H1 (cell line): ENCODE data around the gene SHROOM3. TPM values are rescaled to one million over a fixed set of nuclear protein-coding genes. Genes with fewer than 3 reads are reported as not detected.

ENCODE experiments used
- CTCF ChIA-PET: fragments of 300-600 bp; sonication (Branson Sonifier 250); formaldehyde crosslinking; loops from one replicate; lab custom pipeline; 2021; ENCODE audit not compliant: partially characterized antibody; lab: Charles Lee
- POLR2A ChIA-PET: fragments of 300-600 bp; sonication (Branson Sonifier 250); formaldehyde crosslinking; loops from one replicate; lab custom pipeline; 2021; ENCODE audit warnings: inconsistent platforms; ENCODE audit not compliant: partially characterized antibody; lab: Charles Lee
- DNase-seq, 2 experiments: peaks; one replicate each; pipeline versions ENCODE4 v3.0.0 to v3.0.0-alpha.2; 2010 to 2022; ENCODE audit warnings: low spot score in 2 of 2, low read depth in 1 of 2, mixed read lengths in 1 of 2
- FAIRE-seq: peaks from 2 replicates; lab custom pipeline; 2011; peaks lifted over from hg19 to GRCh38; lab: Jason Lieb, UNC
- H2AFZ ChIP-seq: 2 replicates; pipeline ENCODE4 v1.8.1; 2012; ENCODE audit warnings: low read length, inconsistent platforms
- H2AK5ac ChIP-seq: 2 replicates; pipeline ENCODE4 v1.6.1; 2013; ENCODE audit warnings: low read depth, low read length
- H2BK120ac ChIP-seq: replicated peaks from 2 replicates; pipeline ENCODE3; 2013; ENCODE audit warnings: low read depth, low read length, inconsistent platforms
- H2BK12ac ChIP-seq: 2 replicates; pipeline ENCODE4 v1.6.1; 2013; ENCODE audit warnings: low read depth, low read length
- H2BK15ac ChIP-seq: 2 replicates; pipeline ENCODE4 v1.6.1; 2013; ENCODE audit warnings: low read length
- H2BK20ac ChIP-seq: 2 replicates; pipeline ENCODE4 v1.6.1; 2013; ENCODE audit warnings: low read length
- H2BK5ac ChIP-seq: 2 replicates; pipeline ENCODE4 v1.6.1; 2013; ENCODE audit warnings: low read depth, low read length
- H3K14ac ChIP-seq: 2 replicates; pipeline ENCODE4 v1.6.1; 2013; ENCODE audit warnings: inconsistent platforms; ENCODE audit not compliant: insufficient read length
- H3K18ac ChIP-seq: 2 replicates; pipeline ENCODE4 v1.6.1; 2013; ENCODE audit warnings: low read length; ENCODE audit errors: extremely low read depth
- H3K23ac ChIP-seq: 2 replicates; pipeline ENCODE4 v1.6.1; 2013; ENCODE audit warnings: inconsistent platforms; ENCODE audit not compliant: insufficient read length
- H3K23me2 ChIP-seq: 2 replicates; pipeline ENCODE4 v1.6.1; 2013; ENCODE audit warnings: low read depth, low read length
- H3K27ac ChIP-seq: 2 replicates; pipeline ENCODE4 v1.6.1; 2011; ENCODE audit warnings: low read depth, low read length, inconsistent platforms
- H3K27me3 ChIP-seq, 4 experiments: replicated peaks in 1 of 4; 1 replicate in 1 of 4; 2 replicates in 3 of 4; pipeline versions ENCODE4 v1.6.1 to v1.8.1; 2011 to 2013; ENCODE audit warnings: low read length in 3 of 4, mild to moderate bottlenecking in 3 of 4, inconsistent platforms in 2 of 4, mixed read lengths in 2 of 4, moderate library complexity in 1 of 4; ENCODE audit not compliant: control insufficient read depth in 3 of 4, insufficient read depth in 3 of 4; ENCODE audit errors: extremely low read depth in 1 of 4
- H3K36me3 ChIP-seq, 4 experiments: 2 replicates each; pipeline versions ENCODE4 v1.6.1 to v1.8.1; 2011 to 2013; ENCODE audit warnings: mild to moderate bottlenecking in 4 of 4, low read length in 3 of 4, moderate library complexity in 2 of 4, control low read depth in 1 of 4, inconsistent platforms in 1 of 4; ENCODE audit not compliant: insufficient read depth in 4 of 4, control insufficient read depth in 2 of 4
- H3K4ac ChIP-seq: replicated peaks from 2 replicates; pipeline ENCODE3; 2013; ENCODE audit warnings: low read length, low read depth, mixed read lengths, inconsistent platforms; ENCODE audit not compliant: insufficient read length
- H3K4me1 ChIP-seq, 4 experiments: replicated peaks in 1 of 4; 1 replicate in 1 of 4; 2 replicates in 3 of 4; pipeline versions ENCODE4 v1.6.1 to v1.8.1; 2011 to 2013; ENCODE audit warnings: low read length in 3 of 4, inconsistent platforms in 2 of 4, mixed read lengths in 1 of 4; ENCODE audit not compliant: insufficient read depth in 4 of 4, control insufficient read depth in 3 of 4
- H3K4me2 ChIP-seq, 2 experiments: 2 replicates each; pipeline versions ENCODE4 v1.6.1 to v1.8.1; 2011 to 2013; ENCODE audit warnings: low read depth in 2 of 2, low read length in 2 of 2, control low read depth in 1 of 2, inconsistent platforms in 1 of 2, mild to moderate bottlenecking in 1 of 2; ENCODE audit not compliant: insufficient read depth in 1 of 2
- H3K4me3 ChIP-seq, 4 experiments: fragments of 200-600, 300-600 bp in 1 of 4; sonication (generic), shearing (Covaris generic), sonication (Bioruptor Twin) in 1 of 4; 2 replicates each; pipeline versions ENCODE4 v1.5.1 to v1.8.1; 2011 to 2016; ENCODE audit warnings: low read length in 4 of 4, low read depth in 3 of 4, control low read depth in 2 of 4, inconsistent platforms in 2 of 4, mild to moderate bottlenecking in 2 of 4, mixed read lengths in 1 of 4, moderate library complexity in 1 of 4; ENCODE audit not compliant: insufficient read depth in 2 of 4; ENCODE audit errors: extremely low read depth in 1 of 4
- H3K56ac ChIP-seq: replicated peaks from 2 replicates; pipeline ENCODE3; 2013; ENCODE audit warnings: low read depth, mild to moderate bottlenecking, mixed read lengths, low read length, inconsistent platforms; ENCODE audit not compliant: insufficient read length
- H3K79me1 ChIP-seq: 2 replicates; pipeline ENCODE4 v1.6.1; 2013; ENCODE audit warnings: low read depth, low read length, control low read depth
- H3K79me2 ChIP-seq, 2 experiments: 2 replicates each; pipeline versions ENCODE4 v1.6.1 to v1.8.1; 2012 to 2013; ENCODE audit warnings: low read length in 2 of 2, mild to moderate bottlenecking in 2 of 2, inconsistent platforms in 1 of 2; ENCODE audit not compliant: insufficient read depth in 2 of 2, control insufficient read depth in 1 of 2
- H3K9ac ChIP-seq, 4 experiments: replicated peaks in 1 of 4; 1 replicate in 1 of 4; 2 replicates in 3 of 4; pipeline versions ENCODE4 v1.6.1 to v1.8.1; 2011 to 2013; ENCODE audit warnings: low read depth in 3 of 4, low read length in 3 of 4, control low read depth in 2 of 4, mild to moderate bottlenecking in 2 of 4, moderate library complexity in 2 of 4, inconsistent platforms in 1 of 4; ENCODE audit errors: extremely low read depth in 1 of 4
- H3K9me3 ChIP-seq, 2 experiments: 2 replicates each; pipeline versions ENCODE4 v1.6.1 to v1.8.1; 2012 to 2013; ENCODE audit warnings: mild to moderate bottlenecking in 2 of 2, moderate library complexity in 2 of 2, control low read depth in 1 of 2, inconsistent platforms in 1 of 2, low read depth in 1 of 2, low read length in 1 of 2, mixed read lengths in 1 of 2; ENCODE audit not compliant: insufficient read depth in 2 of 2
- H4K20me1 ChIP-seq, 2 experiments: replicated peaks in 1 of 2; 2 replicates each; pipeline versions ENCODE3 to v1.8.1; 2011 to 2013; ENCODE audit warnings: inconsistent platforms in 2 of 2, low read length in 2 of 2, mild to moderate bottlenecking in 1 of 2; ENCODE audit not compliant: insufficient read depth in 2 of 2, control insufficient read depth in 1 of 2
- H4K5ac ChIP-seq: 2 replicates; pipeline ENCODE4 v1.6.1; 2013; ENCODE audit warnings: low read length, low read depth, mixed read lengths, inconsistent platforms; ENCODE audit not compliant: insufficient read length
- H4K8ac ChIP-seq: 2 replicates; pipeline ENCODE4 v1.8.0; 2013; ENCODE audit warnings: mild to moderate bottlenecking, moderate library complexity, low read length, inconsistent platforms; ENCODE audit not compliant: insufficient read depth; ENCODE audit errors: extremely low read depth
- H4K91ac ChIP-seq: replicated peaks from 2 replicates; pipeline ENCODE3; 2013; ENCODE audit warnings: low read length, mixed read lengths, inconsistent platforms; ENCODE audit not compliant: insufficient read length
- BCL11A ChIP-seq, 2 experiments: IDR thresholded peaks; one replicate each; pipeline ENCODE4 v1.6.1; 2011; ENCODE audit warnings: low read depth in 2 of 2, low read length in 2 of 2, mild to moderate bottlenecking in 2 of 2
- CEBPB ChIP-seq: IDR thresholded peaks from 2 replicates; pipeline ENCODE4 v1.6.1; 2012; ENCODE audit warnings: low read depth, low read length
- CHD2 ChIP-seq: IDR thresholded peaks from 2 replicates; pipeline ENCODE4 v1.6.1; 2012; ENCODE audit warnings: low read length, improper control_type of control experiment
- EZH2 ChIP-seq: fragments of 200-600 bp; sonication (generic); IDR thresholded peaks from 2 replicates; pipeline ENCODE4 v1.7.1; 2012; ENCODE audit warnings: low read depth, mild to moderate bottlenecking, moderate library complexity, low read length, inconsistent platforms; ENCODE audit not compliant: severe bottlenecking
- JUND ChIP-seq: IDR thresholded peaks from 2 replicates; pipeline ENCODE4 v1.6.1; 2011; ENCODE audit warnings: mild to moderate bottlenecking, improper control_type of control experiment, low read length
- RXRA ChIP-seq: IDR thresholded peaks from 2 replicates; pipeline ENCODE4 v1.6.1; 2011; ENCODE audit warnings: low read depth, mild to moderate bottlenecking, low read length, moderate library complexity; ENCODE audit not compliant: insufficient read depth
- SIN3A ChIP-seq, 2 experiments: IDR thresholded peaks in 1 of 2; conservative IDR thresholded peaks in 1 of 2; 2 replicates each; pipeline ENCODE4 v1.6.1; 2011 to 2012; ENCODE audit warnings: low read length in 2 of 2, improper control_type of control experiment in 1 of 2, low read depth in 1 of 2, mild to moderate bottlenecking in 1 of 2
- SIRT6 ChIP-seq: IDR thresholded peaks from one replicate; pipeline ENCODE4 v1.7.1; 2012; ENCODE audit warnings: low read length, inconsistent platforms
- SP2 ChIP-seq: IDR thresholded peaks from 2 replicates; pipeline ENCODE4 v1.6.1; 2012; ENCODE audit warnings: mild to moderate bottlenecking, low read length, inconsistent platforms
- SP4 ChIP-seq: IDR thresholded peaks from 2 replicates; pipeline ENCODE4 v1.6.1; 2012; ENCODE audit warnings: low read length, inconsistent platforms
- TBP ChIP-seq: IDR thresholded peaks from 2 replicates; pipeline ENCODE4 v1.6.1; 2011; ENCODE audit warnings: low read depth, low read length, improper control_type of control experiment
- TCF12 ChIP-seq: IDR thresholded peaks from 2 replicates; pipeline ENCODE4 v1.6.1; 2011; ENCODE audit warnings: low read depth, mild to moderate bottlenecking, low read length
- TEAD4 ChIP-seq: IDR thresholded peaks from 2 replicates; pipeline ENCODE4 v1.6.1; 2012; ENCODE audit warnings: low read depth, low read length, inconsistent platforms, mixed read lengths
- WGBS, 2 experiments: shearing (Covaris generic) in 1 of 2; methylation state at CpG; one replicate each; pipeline versions ENCODE4 v1.1.6 to v1.1.7; 2013 to 2015; ENCODE audit warnings: low lambda C conversion rate in 2 of 2, mixed read lengths in 2 of 2, inconsistent platforms in 1 of 2, low coverage in 1 of 2, missing lambda C conversion rate in 1 of 2; ENCODE audit not compliant: insufficient replicate concordance in 2 of 2, insufficient coverage in 1 of 2, insufficient read length in 1 of 2; ENCODE audit errors: extremely low coverage in 1 of 2, missing lambda C conversion rate in 1 of 2; 5-methylcytosine and 5-hydroxymethylcytosine counted together
- polyA plus RNA-seq, 7 experiments: library from polyadenylated mRNA; depleted of rRNA in 3 of 7; stranded (reverse) in 5 of 7; unstranded in 2 of 7; fragments of >200 nt in 5 of 7; fragments of 200-250 nt in 2 of 7; gene quantifications; 1 replicate in 5 of 7; 2 replicates in 1 of 7; 4 replicates in 1 of 7; pipeline versions ENCODE4 v1.2.1 to v1.2.3, GENCODE V29; 2011 to 2013; ENCODE audit warnings: missing spikeins in 2 of 7, mixed read lengths in 2 of 7
- total RNA-seq: library from RNA; stranded (reverse); fragmentation: NEBNext Ultra II Directional; extraction: Animal tissue kit (Norgen Biotek cat#: 25700); gene quantifications from 2 replicates; pipeline ENCODE4 v1.2.1, GENCODE V29; 2021
- TF ChIP-seq, protein P1 (sequence below): IDR thresholded peaks from 2 replicates; pipeline ENCODE4 v1.6.1; 2012; ENCODE audit warnings: low read length, inconsistent platforms

Gene SHROOM3
- total and polyA plus RNA-seq, 2 of the 8 experiments (the other 6 are each of a cell fraction or from before 2014, with no cell fraction given) = 15.8 to 34.0 TPM

- Histone ChIP-seq H3K14ac (no peak overlapping the region), H4K20me1 (no peaks in the 10 kb centered on the region), H2BK20ac (no peak overlapping the region), H3K56ac (no peak overlapping the region), H3K4me2 (no peak overlapping the region), H3K4me1 (peaks cover 0 to 3% (median 0%) of the 10 kb centered on the region in 4 experiments; a peak in 1 of 7 replicates), H3K27me3 (no peaks in the 10 kb centered on the region), H2AK5ac (no peak overlapping the region), H3K79me2 (no peaks in the 10 kb centered on the region), H4K5ac (no peak overlapping the region), H2AFZ (no peak overlapping the region), H3K23ac (no peak overlapping the region), H4K91ac (peak overlapping the region; percentile 26), H3K4me3 (no peak overlapping the region), H3K36me3 (no peaks in the 10 kb centered on the region), H4K8ac (no peak overlapping the region), H3K23me2 (no peaks in the 10 kb centered on the region), H3K9ac (no peak overlapping the region), H3K79me1 (no peaks in the 10 kb centered on the region), H3K18ac (no peak overlapping the region), H2BK120ac (no peak overlapping the region), H2BK12ac (no peak overlapping the region), H3K4ac (no peak overlapping the region), H3K9me3 (no peaks in the 10 kb centered on the region), H2BK5ac (no peak overlapping the region), H2BK15ac (no peak overlapping the region), H3K27ac (no peak overlapping the region)
- FAIRE-seq (no peak), DNase-seq (no peak)
- WGBS, 2 experiments = 83% methylated on average over 2 of the region's 2 CpGs; no CpG with 5 or more reads in 1 of the 2 experiments
- POLR2A ChIA-PET = interaction anchor here (0.6 kb wide), 1 partner anchor 202 kb away, joined by 3 read pairs; no protein-coding TSS in a partner anchor
- CTCF ChIA-PET = interaction anchor here (0.6 to 1.7 kb wide), 5 partner anchors 9 to 93 kb away, joined by 3 to 6 read pairs (median 3); no protein-coding TSS in a partner anchor
- TF ChIP-seq TCF12 (no peak), CHD2 (no peak), JUND (no peak), SIN3A (conservative IDR thresholded peaks at IDR 0.05 in 1 of 2, IDR thresholded peaks at IDR 0.05 in 1 of 2; ENCODE audit: low read depth in 1 of 2, low read length in 2 of 2) (no peak), SP4 (no peak), CEBPB (no peak), EZH2 (no peak), TEAD4 (no peak), TBP (no peak), BCL11A (IDR thresholded peaks at IDR 0.05; ENCODE audit: low read depth in 2 of 2, low read length in 2 of 2) (no peak), RXRA (no peak), SP2 (no peak), SIRT6 (no peak)
- TF ChIP-seq, protein P1, sequence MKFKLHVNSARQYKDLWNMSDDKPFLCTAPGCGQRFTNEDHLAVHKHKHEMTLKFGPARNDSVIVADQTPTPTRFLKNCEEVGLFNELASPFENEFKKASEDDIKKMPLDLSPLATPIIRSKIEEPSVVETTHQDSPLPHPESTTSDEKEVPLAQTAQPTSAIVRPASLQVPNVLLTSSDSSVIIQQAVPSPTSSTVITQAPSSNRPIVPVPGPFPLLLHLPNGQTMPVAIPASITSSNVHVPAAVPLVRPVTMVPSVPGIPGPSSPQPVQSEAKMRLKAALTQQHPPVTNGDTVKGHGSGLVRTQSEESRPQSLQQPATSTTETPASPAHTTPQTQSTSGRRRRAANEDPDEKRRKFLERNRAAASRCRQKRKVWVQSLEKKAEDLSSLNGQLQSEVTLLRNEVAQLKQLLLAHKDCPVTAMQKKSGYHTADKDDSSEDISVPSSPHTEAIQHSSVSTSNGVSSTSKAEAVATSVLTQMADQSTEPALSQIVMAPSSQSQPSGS = no peak
Observed at GRCh38 chr4:76526585-76526990, 91.6 kb downstream of the SHROOM3 start.
